ENCODE results near the gene MAD2L2. TPM values are rescaled to one million over a fixed set of nuclear protein-coding genes. Genes with fewer than 3 reads are reported as not detected.

Gene MAD2L2
- total RNA-seq, 1 donor = 30.7 TPM

DNA sequence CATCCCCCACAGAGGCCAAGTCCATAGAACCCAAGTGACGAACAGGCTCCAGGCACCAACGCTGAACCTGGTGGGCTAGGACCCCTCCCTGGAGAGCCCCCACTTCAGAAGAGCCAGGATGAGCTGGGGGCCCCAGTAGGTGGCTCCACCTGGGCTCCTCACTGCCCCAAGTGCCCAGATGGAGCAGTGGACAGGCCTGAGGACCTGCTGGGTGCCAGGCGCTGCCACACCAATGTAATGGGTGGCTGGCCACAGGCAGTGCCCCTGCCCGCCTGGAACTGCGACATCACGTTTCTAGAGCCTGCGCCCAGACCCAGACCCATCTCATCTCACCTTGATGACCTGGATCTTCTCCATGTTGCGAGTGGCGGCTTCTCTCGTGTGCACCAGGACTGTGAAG, 5.6 kb downstream of the MAD2L2 start:
- TF ChIP-seq CTCF (IDR thresholded peaks at IDR 0.05; ENCODE audit: insufficient read depth, low read depth, low read length) = no peak
- H3K4me3 ChIP-seq (ENCODE audit: low read depth, low read length) = no peak overlapping the region
- DNase-seq (ENCODE audit: low read depth) = no peak

- no peak overlapping the region for H3K4me3 ChIP-seq (ENCODE audit: low read depth, low read length)
- DNase-seq (ENCODE audit: low read depth) = no peak
- TF ChIP-seq CTCF (IDR thresholded peaks at IDR 0.05; ENCODE audit: insufficient read depth, low read depth, low read length) = no peak
Measured at GRCh38 chr1:11674488-11674887, 6.5 kb downstream of the MAD2L2 start.

- no peak overlapping the region for H3K4me3 ChIP-seq (ENCODE audit: low read depth, low read length)
- no peak for TF ChIP-seq CTCF (IDR thresholded peaks at IDR 0.05; ENCODE audit: insufficient read depth, low read depth, low read length)
- no peak for DNase-seq (ENCODE audit: low read depth)
Measured at GRCh38 chr1:11673089-11673769, 7.7 kb downstream of the MAD2L2 start.

- no peak for TF ChIP-seq CTCF (IDR thresholded peaks at IDR 0.05; ENCODE audit: insufficient read depth, low read depth, low read length)
- H3K4me3 ChIP-seq (ENCODE audit: low read depth, low read length) = no peak overlapping the region
- DNase-seq (ENCODE audit: low read depth) = no peak
Measured at GRCh38 chr1:11671544-11672286, 9.2 kb downstream of the MAD2L2 start.

- H3K4me3 ChIP-seq (ENCODE audit: low read depth, low read length) = no peak overlapping the region
- TF ChIP-seq CTCF (IDR thresholded peaks at IDR 0.05; ENCODE audit: insufficient read depth, low read depth, low read length) = no peak
- no peak for DNase-seq (ENCODE audit: low read depth)
Measured at GRCh38 chr1:11671205-11671543, 9.8 kb downstream of the MAD2L2 start.

- no peak overlapping the region for H3K4me3 ChIP-seq (ENCODE audit: low read depth, low read length)
- no peak for DNase-seq (ENCODE audit: low read depth)
- no peak for TF ChIP-seq CTCF (IDR thresholded peaks at IDR 0.05; ENCODE audit: insufficient read depth, low read depth, low read length)
Measured at GRCh38 chr1:11670747-11671146, 10.2 kb downstream of the MAD2L2 start.

Measured in fibroblast of villous mesenchyme (primary cell).